ENCODE measurements around the gene POLR3K.
"Not testable (repeated sequence)": the region's sequence is repeated elsewhere in the genome, so short reads cannot be mapped to it uniquely, and the experiment has no call there.

POLR3K gene

DNA sequence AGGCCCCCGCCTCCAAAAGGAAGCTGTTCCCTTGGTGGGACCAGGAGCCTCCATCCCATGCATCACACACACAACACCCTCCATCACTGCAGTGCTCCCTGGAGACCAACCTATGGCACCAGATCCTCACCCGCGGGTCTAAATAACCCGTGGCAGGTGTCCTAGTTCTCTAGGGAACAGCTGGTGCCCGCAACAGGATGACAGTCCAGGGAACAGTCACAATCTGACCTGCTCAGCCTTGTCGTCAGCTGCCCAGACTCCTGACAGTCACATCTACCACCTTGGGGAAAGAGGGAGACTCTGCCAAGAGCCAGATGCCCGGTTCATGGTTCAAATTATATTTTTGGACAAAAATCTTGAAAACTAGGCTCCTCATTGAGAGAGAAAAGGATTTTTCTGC is 22.8 kb downstream of the POLR3K start:
- H3K27ac ChIP-seq; DNase-seq (ENCODE audit: low read depth, low spot score): not testable (repeated sequence)

DNA sequence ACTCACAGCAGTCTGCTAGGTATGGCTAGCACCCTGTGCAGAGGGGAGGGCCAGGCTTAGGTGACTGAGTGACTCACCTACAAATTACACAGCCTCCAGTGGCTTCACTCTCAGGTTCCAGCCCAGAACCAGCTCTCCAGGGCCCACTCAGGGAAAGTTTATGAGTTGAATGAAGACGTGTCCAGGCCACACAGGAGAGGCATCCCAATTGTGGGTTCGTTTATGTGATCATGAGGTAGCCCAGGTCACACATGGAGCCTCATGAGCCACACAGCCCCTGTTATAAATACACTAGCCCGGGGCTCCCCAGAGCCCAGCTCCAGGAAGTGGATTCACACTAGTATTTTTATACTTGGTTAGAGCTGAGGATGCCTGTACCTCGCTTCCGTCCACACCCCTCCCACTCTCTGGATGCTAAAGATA is 27.5 kb downstream of the POLR3K start:
- H3K27ac ChIP-seq; DNase-seq (ENCODE audit: low read depth, low spot score): not testable (repeated sequence)

DNA sequence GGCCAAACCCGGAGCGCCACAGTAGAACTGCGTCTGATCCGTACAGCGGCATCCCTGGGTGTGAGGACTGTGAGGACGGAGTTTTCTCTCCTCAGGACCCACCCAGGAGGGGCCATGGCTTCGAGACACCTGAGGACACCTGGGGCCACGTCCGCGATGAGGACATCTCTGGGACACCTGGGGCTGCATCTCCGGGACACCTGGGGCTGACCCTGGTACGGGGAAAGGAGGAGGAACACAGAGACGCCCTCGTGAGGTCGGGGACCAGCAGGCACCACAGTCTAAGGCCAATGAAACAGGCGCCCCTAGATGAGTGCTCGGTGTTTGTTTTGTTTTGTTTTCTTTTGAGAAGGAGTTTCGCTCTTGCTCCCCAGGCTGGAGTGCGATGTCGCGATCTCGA is 29.3 kb downstream of the POLR3K start:
- not testable (repeated sequence) for DNase-seq (ENCODE audit: low read depth, low spot score)

DNA sequence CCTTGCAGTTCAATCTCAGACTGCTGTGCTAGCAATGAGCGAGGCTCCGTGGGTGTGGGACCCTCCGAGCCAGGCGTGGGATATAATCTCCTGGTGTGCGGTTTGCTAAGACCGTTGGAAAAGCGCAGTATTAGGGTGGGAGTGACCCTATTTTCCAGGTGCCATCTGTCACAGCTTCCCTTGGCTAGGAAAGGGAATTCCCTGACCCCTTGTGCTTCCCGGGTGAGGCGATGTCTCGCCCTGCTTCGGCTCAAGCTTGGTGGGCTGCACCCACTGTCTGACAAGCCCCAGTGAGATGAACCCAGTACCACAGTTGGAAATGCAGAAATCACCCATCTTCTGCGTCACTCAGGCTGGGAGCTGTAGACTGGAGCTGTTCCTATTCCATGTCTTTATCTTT is 32.5 kb downstream of the POLR3K start:
- not testable (repeated sequence) for DNase-seq (ENCODE audit: low read depth, low spot score); H3K27ac ChIP-seq

More for the DNA sequence above, 29.3 kb downstream of the POLR3K start:
- not testable (repeated sequence) for H3K27ac ChIP-seq

DNA sequence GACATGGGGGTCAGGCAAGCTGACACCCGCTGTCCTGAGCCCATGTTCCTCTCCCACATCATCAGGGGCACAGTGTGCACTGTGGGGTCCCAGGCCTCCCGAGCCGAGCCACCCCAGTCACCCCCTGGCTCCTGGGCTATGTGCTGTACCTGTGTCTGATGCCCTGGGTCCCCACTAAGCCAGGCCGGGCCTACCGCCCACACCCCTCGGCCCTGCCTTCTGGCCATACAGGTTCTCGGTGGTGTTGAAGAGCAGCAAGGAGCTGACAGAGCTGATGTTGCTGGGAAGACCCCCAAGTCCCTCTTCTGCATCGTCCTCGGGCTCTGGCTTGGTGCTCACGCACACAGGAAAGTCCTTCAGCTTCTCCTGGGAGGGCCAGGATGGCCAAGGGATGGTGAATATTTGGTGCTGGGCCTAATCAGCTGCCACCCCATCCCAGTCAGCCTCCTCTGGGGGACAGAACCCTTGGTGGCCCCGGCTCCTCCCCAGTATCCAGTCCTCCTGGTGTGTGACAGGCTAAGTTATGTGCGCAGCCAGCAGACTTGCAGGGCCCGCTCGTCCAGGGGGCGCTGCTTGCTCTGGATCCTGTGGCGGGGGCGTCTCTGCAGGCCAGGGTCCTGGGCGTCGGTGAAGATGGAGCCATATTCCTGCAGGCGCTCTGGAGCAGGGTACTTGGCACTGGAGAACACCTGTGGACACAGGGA is 36.2 kb downstream of the POLR3K start:
- not testable (repeated sequence) for DNase-seq (ENCODE audit: low read depth, low spot score); H3K27ac ChIP-seq

DNA sequence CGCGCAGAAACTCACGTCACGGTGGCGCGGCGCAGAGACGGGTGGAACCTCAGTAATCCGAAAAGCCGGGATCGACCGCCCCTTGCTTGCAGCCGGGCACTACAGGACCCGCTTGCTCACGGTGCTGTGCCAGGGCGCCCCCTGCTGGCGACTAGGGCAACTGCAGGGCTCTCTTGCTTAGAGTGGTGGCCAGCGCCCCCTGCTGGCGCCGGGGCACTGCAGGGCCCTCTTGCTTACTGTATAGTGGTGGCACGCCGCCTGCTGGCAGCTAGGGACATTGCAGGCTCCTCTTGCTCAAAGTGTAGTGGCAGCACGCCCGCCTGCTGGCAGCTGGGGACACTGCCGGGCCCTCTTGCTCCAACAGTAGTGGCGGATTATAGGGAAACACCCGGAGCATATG is 42.6 kb downstream of the POLR3K start:
- H3K27ac ChIP-seq; DNase-seq (ENCODE audit: low read depth, low spot score): not testable (repeated sequence)

DNA sequence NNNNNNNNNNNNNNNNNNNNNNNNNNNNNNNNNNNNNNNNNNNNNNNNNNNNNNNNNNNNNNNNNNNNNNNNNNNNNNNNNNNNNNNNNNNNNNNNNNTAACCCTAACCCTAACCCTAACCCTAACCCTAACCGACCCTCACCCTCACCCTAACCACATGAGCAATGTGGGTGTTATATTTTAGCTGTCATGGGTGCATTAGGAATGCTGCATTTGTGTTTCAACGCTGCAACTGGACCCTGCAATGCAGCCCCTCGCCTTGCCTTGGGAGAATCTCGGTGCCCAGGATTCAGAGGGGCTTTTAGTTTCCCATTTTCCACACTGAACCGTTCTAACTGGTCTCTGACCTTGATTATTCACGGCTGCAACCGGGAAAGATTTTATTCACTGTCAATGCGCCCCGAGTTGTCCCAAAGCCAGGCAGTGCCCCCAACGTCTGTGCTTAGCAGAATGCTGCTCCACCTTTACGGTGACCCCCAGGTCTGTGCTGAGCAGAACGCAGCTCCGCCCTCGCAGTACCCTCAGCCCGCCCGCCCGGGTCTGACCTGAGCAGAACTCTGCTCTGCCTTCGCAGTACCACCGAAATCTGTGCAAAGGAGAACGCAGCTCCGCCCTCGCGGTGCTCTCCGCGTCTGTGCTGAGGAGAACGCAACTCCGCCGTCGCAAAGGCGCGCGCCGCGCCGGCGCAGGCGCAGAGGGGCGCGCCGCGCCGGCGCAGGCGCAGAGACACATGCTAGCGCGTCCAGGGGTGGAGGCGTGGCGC is 43.3 kb downstream of the POLR3K start:
- H3K27ac ChIP-seq = no peak overlapping the region
- no peak for DNase-seq (ENCODE audit: low read depth, low spot score)

Measured in epithelial cell of prostate (primary cell).